ENCODE results near the gene TMEM9B.

The TMEM9B gene

GRCh38 chr11:8928981-8929615 lies 35.1 kb downstream of the TMEM9B start:
- no peak for DNase-seq

GRCh38 chr11:8928205-8928604 lies 36.0 kb downstream of the TMEM9B start:
- no peak for DNase-seq

DNA sequence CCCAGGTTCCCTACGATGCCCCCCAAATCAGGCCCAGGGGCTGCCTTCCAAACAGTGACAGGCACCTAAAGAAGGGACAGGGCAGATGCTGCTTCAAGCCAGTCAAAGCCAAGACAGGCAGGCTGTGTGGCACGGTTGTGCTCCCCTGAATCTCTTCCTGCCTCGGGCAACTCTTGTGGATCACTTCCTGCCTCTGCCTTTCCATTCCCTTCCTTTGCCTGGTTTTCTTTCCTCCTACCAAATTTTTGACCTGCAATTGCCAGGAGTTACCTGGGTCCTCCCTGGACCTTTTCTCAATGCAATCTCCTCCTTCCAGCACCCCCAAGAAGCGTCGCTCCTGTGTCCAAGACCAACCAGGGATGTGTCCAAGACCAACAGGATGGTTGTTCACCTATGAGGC lies 37.0 kb downstream of the TMEM9B start:
- no peak for DNase-seq

GRCh38 chr11:8926236-8926635 lies 38.0 kb downstream of the TMEM9B start:
- DNase-seq = no peak

DNA sequence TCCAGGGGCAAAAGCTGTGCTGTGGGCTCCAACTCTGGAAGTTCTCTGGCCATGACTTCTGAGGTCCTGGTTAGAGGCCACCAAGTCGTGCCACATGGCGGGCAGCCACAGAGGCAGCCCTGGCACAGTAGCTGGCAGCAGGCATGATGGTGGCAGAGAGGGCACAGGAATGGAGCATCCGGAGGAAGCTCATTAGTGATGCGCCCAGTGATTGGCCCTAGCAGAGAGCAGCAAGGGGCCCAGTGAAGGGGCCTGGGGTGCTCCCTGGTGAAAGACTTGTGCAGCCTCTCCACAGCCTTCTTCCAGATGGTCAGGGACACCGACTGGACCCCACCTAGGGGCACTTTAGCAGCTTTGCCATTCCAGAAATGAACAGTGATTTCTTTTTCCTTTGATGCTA lies 38.5 kb downstream of the TMEM9B start:
- DNase-seq = no peak

- no peak for DNase-seq
These were observed 41.6 kb downstream of the TMEM9B start for GRCh38 chr11:8922691-8923090.

- DNase-seq = no peak
These were observed 47.0 kb downstream of the TMEM9B start for GRCh38 chr11:8917157-8917825.

DNA sequence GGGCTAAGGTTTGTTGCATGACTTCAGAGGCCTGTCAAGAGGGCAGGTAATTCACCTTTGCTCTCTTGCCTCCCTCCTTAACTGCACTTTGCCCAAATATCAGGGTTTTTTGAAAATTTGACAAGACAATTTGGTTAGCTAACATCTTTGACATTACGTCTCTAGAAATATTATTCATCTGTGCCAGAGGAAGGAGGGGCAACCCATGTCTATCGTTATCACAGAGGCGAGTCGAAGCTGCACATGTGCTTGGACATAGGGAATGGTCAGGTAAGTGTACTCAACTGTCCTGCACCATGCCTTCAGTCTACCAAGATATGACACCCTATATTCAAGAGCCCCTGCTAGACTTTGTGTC lies 49.6 kb downstream of the TMEM9B start:
- no peak for DNase-seq

- peak; percentile 22 for DNase-seq
These were observed 50.1 kb downstream of the TMEM9B start for GRCh38 chr11:8913961-8914660.

- DNase-seq = peak; percentile 70
These were observed 53.0 kb downstream of the TMEM9B start, which contains the start of gene AKIP1 for GRCh38 chr11:8911029-8911823. Gene AKIP1 (plus strand): TSS chr11:8911189. CDS start chr11:8911450, 261 bp downstream.

DNA sequence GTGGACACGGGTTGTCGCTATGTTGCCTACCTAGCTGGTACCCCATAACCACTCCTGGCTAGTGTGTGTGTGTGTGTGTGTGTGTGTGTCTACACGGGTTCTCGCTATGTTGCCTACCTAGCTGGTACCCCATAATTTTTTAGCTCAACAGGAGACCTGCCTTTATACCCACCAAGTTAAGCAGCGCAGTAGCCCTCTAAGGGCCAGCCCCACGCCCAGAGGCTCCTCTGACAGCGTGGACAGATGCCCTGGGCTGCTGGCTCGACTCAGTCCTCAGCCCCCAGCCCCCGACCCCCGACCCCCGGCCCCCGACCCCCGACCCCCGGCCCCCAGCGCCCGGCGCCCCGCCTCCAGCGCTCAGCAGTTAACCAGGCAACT lies 53.6 kb downstream of the TMEM9B start:
- DNase-seq = no peak

GRCh38 chr11:8908099-8908498 lies 56.1 kb downstream of the TMEM9B start:
- no peak for DNase-seq

DNA sequence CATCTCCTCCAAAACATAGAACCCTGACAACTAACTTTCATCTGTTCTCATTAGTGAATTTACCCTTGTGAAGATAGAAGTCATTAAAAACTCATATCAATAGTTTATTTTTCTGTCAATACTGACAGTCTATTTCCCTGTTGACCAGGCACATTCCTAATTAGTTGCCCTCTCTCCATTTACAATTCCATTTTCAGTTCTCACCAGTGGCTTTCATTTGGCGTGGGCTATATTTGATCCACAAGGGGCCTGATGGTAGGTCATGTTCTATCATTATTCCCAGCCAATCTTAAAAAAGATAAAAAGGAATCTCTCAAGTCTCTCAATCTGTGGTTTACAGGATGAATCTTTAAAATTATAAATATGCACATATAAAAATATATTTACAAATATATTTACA lies 57.1 kb downstream of the TMEM9B start:
- DNase-seq = no peak

GRCh38 chr11:8905528-8906165 lies 58.6 kb downstream of the TMEM9B start:
- DNase-seq = no peak

- DNase-seq = no peak
These were observed 65.0 kb downstream of the TMEM9B start for GRCh38 chr11:8899119-8899753.
